HepG2 (cell line): ENCODE measurements around the gene CACNA1G. TPM values are rescaled to one million over a fixed set of nuclear protein-coding genes. Genes with fewer than 3 reads are reported as not detected.

Source experiments
- ATAC-seq: fragments of 200-7000 bp; cut with Tn5 transposase; 3 replicates; pipeline ENCODE4 v1.9.1; 2020; ENCODE audit warnings: mild to moderate bottlenecking, moderate library complexity
- BruUV-seq: library from RNA; stranded (reverse); fragments of 400-500 nt; replicated peaks from 2 replicates; lab custom pipeline; 2021; lab: Mats Ljungman, UMichigan
- CTCF ChIA-PET: fragments of 300-600 bp; formaldehyde crosslinking; extraction: SDS; loops from one replicate; lab custom pipeline; 2021; ENCODE audit warnings: low total read pairs, inconsistent platforms, low intra/inter-chr PET ratio; lab: Yijun Ruan, JAX
- POLR2A ChIA-PET: fragments of 350-600 bp; sonication (Branson Sonifier 250); formaldehyde crosslinking; loops from one replicate; lab custom pipeline; 2020; ENCODE audit warnings: antibody characterized with exemption, inconsistent platforms; lab: Yijun Ruan, JAX
- DNase-seq: peaks from one replicate; pipeline ENCODE4 v3.0.0-alpha.2; 2015; ENCODE audit warnings: low spot score
- FAIRE-seq: peaks from 3 replicates; lab custom pipeline; 2011; peaks lifted over from hg19 to GRCh38; lab: Jason Lieb, UNC
- H2AFZ ChIP-seq: one replicate; pipeline ENCODE4 v1.6.1; 2011; ENCODE audit warnings: low read length, inconsistent platforms
- H3K27ac ChIP-seq: fragments of 300-600 bp; 3 replicates; pipeline ENCODE4 v1.8.0; 2011; ENCODE audit warnings: mixed run types, mild to moderate bottlenecking, mixed read lengths, low read length, inconsistent platforms; ENCODE audit not compliant: insufficient read depth; ENCODE audit errors: extremely low read length
- H3K27me3 ChIP-seq, 2 experiments: fragments of 200-600 bp in 1 of 2; 2 replicates in 1 of 2; 3 replicates in 1 of 2; pipeline versions ENCODE4 v1.6.0 to v1.8.0; 2011; ENCODE audit warnings: low read length in 2 of 2, mild to moderate bottlenecking in 2 of 2, moderate library complexity in 2 of 2, inconsistent platforms in 1 of 2; ENCODE audit not compliant: insufficient read depth in 2 of 2, control insufficient read depth in 1 of 2
- H3K36me3 ChIP-seq, 2 experiments: fragments of 200-600 bp in 1 of 2; replicated peaks in 1 of 2; 2 replicates in 1 of 2; 3 replicates in 1 of 2; pipeline versions ENCODE4 v1.5.1 to v1.8.0; 2011; ENCODE audit warnings: low read length in 2 of 2, inconsistent platforms in 1 of 2; ENCODE audit not compliant: insufficient read depth in 2 of 2, control insufficient read depth in 1 of 2
- H3K4me1 ChIP-seq: 2 replicates; pipeline ENCODE4 v1.5.1; 2012; ENCODE audit warnings: low read length, inconsistent platforms; ENCODE audit not compliant: insufficient read depth
- H3K4me2 ChIP-seq: 2 replicates; pipeline ENCODE4 v1.6.0; 2011; ENCODE audit warnings: low read depth, low read length, inconsistent platforms
- H3K4me3 ChIP-seq, 3 experiments: fragments of 200-600 bp in 1 of 3; sonication (generic), shearing (Covaris generic) in 1 of 3; replicated peaks in 1 of 3; 2 replicates each; pipeline ENCODE4 v1.5.1; 2011 to 2016; ENCODE audit warnings: low read length in 3 of 3, inconsistent platforms in 2 of 3, low read depth in 2 of 3, mild to moderate bottlenecking in 2 of 3, control low read depth in 1 of 3, mixed read lengths in 1 of 3; ENCODE audit not compliant: insufficient read depth in 1 of 3
- H3K79me2 ChIP-seq: one replicate; pipeline ENCODE4 v1.6.1; 2011; ENCODE audit warnings: low read length, inconsistent platforms; ENCODE audit not compliant: insufficient read depth
- H3K9ac ChIP-seq: 2 replicates; pipeline ENCODE4 v1.6.0; 2011; ENCODE audit warnings: mild to moderate bottlenecking, low read depth, low read length, inconsistent platforms; ENCODE audit not compliant: insufficient read depth
- H3K9me3 ChIP-seq: 2 replicates; pipeline ENCODE4 v1.5.1; 2012; ENCODE audit warnings: mild to moderate bottlenecking, low read length
- H4K20me1 ChIP-seq: 2 replicates; pipeline ENCODE4 v1.6.0; 2011; ENCODE audit warnings: inconsistent platforms, mild to moderate bottlenecking, low read length, moderate library complexity; ENCODE audit not compliant: insufficient read depth
- CEBPG ChIP-seq: IDR thresholded peaks from 2 replicates; pipeline ENCODE4 v1.6.1; 2016
- CEBPZ ChIP-seq: IDR thresholded peaks from 2 replicates; pipeline ENCODE4 v1.6.1; 2012; ENCODE audit warnings: low read length, improper control_type of control experiment
- ELF3 ChIP-seq: IDR thresholded peaks from 2 replicates; pipeline ENCODE4 v1.6.1; 2016; ENCODE audit warnings: missing genetic modification reagents, missing compliant biosample characterization
- HDAC1 ChIP-seq: sonication (generic); formaldehyde crosslinking; IDR thresholded peaks from 2 replicates; pipeline ENCODE4 v1.5.1; 2020; ENCODE audit warnings: mild to moderate bottlenecking, missing genetic modification reagents
- IKZF1 ChIP-seq: fragments of 450-650 bp; IDR thresholded peaks from 2 replicates; pipeline ENCODE4 v1.7.1; 2016
- RFX1 ChIP-seq: fragments of 450-650 bp; IDR thresholded peaks from 2 replicates; pipeline ENCODE4 v1.6.1; 2017
- SALL2 ChIP-seq: sonication (generic); formaldehyde crosslinking; IDR thresholded peaks from 2 replicates; pipeline ENCODE4 v1.8.1; 2023; ENCODE audit warnings: mild to moderate bottlenecking, missing genetic modification reagents, inconsistent platforms
- SKIL ChIP-seq: sonication (generic); formaldehyde crosslinking; IDR thresholded peaks from 2 replicates; pipeline ENCODE4 v1.8.0; 2022; ENCODE audit warnings: missing genetic modification reagents, mild to moderate bottlenecking, moderate library complexity, borderline replicate concordance
- SOX6 ChIP-seq, 2 experiments: fragments of 450-650 bp in 1 of 2; sonication (generic) in 1 of 2; formaldehyde crosslinking in 1 of 2; IDR thresholded peaks; 2 replicates each; pipeline versions ENCODE4 v1.4.0 to v1.6.1; 2017 to 2020; ENCODE audit warnings: antibody characterized with exemption in 1 of 2, mild to moderate bottlenecking in 1 of 2, missing genetic modification reagents in 1 of 2
- ZKSCAN1 ChIP-seq: fragments of 150-350 bp; IDR thresholded peaks from 2 replicates; pipeline ENCODE4 v1.6.1; 2014; ENCODE audit warnings: low read length
- ZNF572 ChIP-seq: sonication (generic); formaldehyde crosslinking; IDR thresholded peaks from 2 replicates; pipeline ENCODE4 v1.5.1; 2020; ENCODE audit warnings: mild to moderate bottlenecking, missing genetic modification reagents
- ZNF629 ChIP-seq: sonication (generic); formaldehyde crosslinking; conservative IDR thresholded peaks from 2 replicates; pipeline ENCODE4 v1.5.0; 2020; ENCODE audit warnings: missing genetic modification reagents
- ZNF777 ChIP-seq: sonication (generic); formaldehyde crosslinking; IDR thresholded peaks from 2 replicates; pipeline ENCODE4 v1.4.0; 2020; ENCODE audit warnings: missing genetic modification reagents
- WGBS: methylation state at CpG from one replicate; pipeline ENCODE4 v1.1.6; 2017; ENCODE audit warnings: low lambda C conversion rate; 5-methylcytosine and 5-hydroxymethylcytosine counted together
- in situ Hi-C: cut with HindIII; loops from 2 replicates; pipeline ENCODE4 v1.10.0; 2017; ENCODE audit warnings: low pct_unique_long_range_greater_than_20kb; ENCODE audit not compliant: extremely low pct_ligation_motif_present
- intact Hi-C: fragments of 100-400 bp; cut with micrococcal nuclease; formaldehyde crosslinking; loops from one replicate; pipeline ENCODE4 v1.10.0; 2022; ENCODE audit not compliant: unreplicated experiment
- polyA plus RNA-seq, 8 experiments: library from polyadenylated mRNA; depleted of rRNA in 3 of 8; stranded (reverse) in 7 of 8; unstranded in 1 of 8; fragments of >200 nt; fragmentation: Illumina TruSeq in 4 of 8; extraction: Trizol in 4 of 8; gene quantifications; 2 replicates each; pipeline versions ENCODE4 v1.2.1 to v1.2.3, GENCODE V29; 2011 to 2016; ENCODE audit warnings: low read depth in 4 of 8, missing spikeins in 1 of 8, mixed read lengths in 1 of 8; ENCODE audit not compliant: insufficient read depth in 1 of 8
- total RNA-seq, 5 experiments: library from RNA; depleted of rRNA; stranded (reverse); fragments of >200 nt; fragmentation: Illumina TruSeq; extraction: Trizol; gene quantifications; 2 replicates each; pipeline ENCODE4 v1.2.3, GENCODE V29; 2016; ENCODE audit warnings: low read depth in 1 of 5
- TF ChIP-seq, protein P1 (sequence below): sonication (generic); formaldehyde crosslinking; IDR thresholded peaks from 2 replicates; pipeline ENCODE4 v1.4.0; 2020; ENCODE audit warnings: missing genetic modification reagents
- TF ChIP-seq, protein P2 (sequence below): sonication (generic); formaldehyde crosslinking; IDR thresholded peaks from 2 replicates; pipeline ENCODE4 v1.4.0; 2020; ENCODE audit warnings: missing genetic modification reagents

The CACNA1G gene
- total and polyA plus RNA-seq, 2 of the 13 experiments (the other 11 are each of a cell fraction or from before 2014, with no cell fraction given), result 0.02 TPM; not detected in 1

DNA sequence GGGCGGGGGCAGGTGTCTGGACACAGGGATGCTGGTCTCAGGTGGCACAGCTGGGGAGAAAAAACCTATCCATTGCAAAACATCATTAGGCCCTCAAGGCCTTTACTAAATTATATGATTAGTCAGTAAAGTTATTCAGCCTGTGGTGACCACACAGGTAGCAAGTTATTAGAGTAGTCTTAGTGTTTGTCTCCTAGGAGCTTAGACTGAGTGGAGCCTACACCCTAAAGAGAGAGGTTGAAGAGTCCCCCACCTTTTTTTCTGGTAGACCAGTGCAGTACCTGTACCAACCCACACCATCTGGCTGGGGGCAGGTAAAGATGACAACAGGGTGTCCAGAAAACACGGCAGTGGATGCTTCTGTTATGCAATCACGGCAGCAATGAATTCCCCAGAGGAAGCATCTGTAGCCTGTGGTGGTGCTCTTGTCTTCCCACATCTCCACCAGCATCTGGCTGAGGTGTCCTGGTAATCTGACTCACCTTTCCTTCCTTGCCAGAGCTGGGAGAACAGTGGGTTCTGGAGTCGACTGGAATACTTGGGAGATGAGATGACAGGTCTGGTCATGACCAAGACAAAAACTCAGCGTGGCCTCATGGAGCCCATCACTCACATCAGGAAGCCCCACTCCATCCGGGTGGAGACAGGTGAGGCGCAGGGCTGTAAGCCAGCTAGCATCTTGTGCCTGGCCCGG, 41.2 kb upstream of the CACNA1G start:
- Histone ChIP-seq H4K20me1 (no peaks in the 10 kb centered on the region), H3K4me2 (peak overlapping the region; percentile 94; the same call in 1 of the 2 replicates), H3K4me3 (peak overlapping the region in 1 of 3 experiments; percentile 40; a peak in 1 of 6 replicates), H3K27me3 (no peaks in the 10 kb centered on the region), H3K9ac (no peak overlapping the region), H3K36me3 (no peaks in the 10 kb centered on the region), H3K79me2 (no peaks in the 10 kb centered on the region), H2AFZ (no peak overlapping the region), H3K9me3 (no peaks in the 10 kb centered on the region), H3K27ac (no peak overlapping the region), H3K4me1 (peaks cover 55% of the 10 kb centered on the region)
- POLR2A ChIA-PET, result interaction anchor here (0.8 to 3.2 kb wide), 11 partner anchors 8 to 174 kb away, joined by 3 to 37 read pairs (median 4); partner anchors contain the start of genes EPN3, SPATA20 and XYLT2
- peak; percentile 4 for FAIRE-seq
- intact Hi-C loops (no loop called here), in situ Hi-C loops (no loop called here)
- no peak for DNase-seq
- ATAC-seq, result 0 out of 3 replicates have a peak, but pooled peaks have one; percentile 2
- CTCF ChIA-PET, result no interaction called here
- 66% methylated on average over 7 of the region's 8 CpGs for WGBS
- BruUV-seq, result no TSS peak
- no peak for TF ChIP-seq HDAC1 (CRISPR knock-in tag)
- TF ChIP-seq ZNF777 (CRISPR knock-in tag), result 0 out of 2 replicates have a peak, but pooled peaks have one; percentile 18
- peak; percentile 27; the same call in 1 of the 2 replicates for TF ChIP-seq CEBPG (CRISPR knock-in tag)
- TF ChIP-seq SALL2 (CRISPR knock-in tag), result 0 out of 2 replicates have a peak, but pooled peaks have one; percentile 9
- no peak for TF ChIP-seq ZNF629 (CRISPR knock-in tag)
- no peak for TF ChIP-seq CEBPZ
- TF ChIP-seq ZKSCAN1, result no peak
- no peak for TF ChIP-seq SKIL (CRISPR knock-in tag)
- TF ChIP-seq ELF3, result no peak
- TF ChIP-seq IKZF1, result no peak
- TF ChIP-seq RFX1, result no peak
- TF ChIP-seq, protein P1, sequence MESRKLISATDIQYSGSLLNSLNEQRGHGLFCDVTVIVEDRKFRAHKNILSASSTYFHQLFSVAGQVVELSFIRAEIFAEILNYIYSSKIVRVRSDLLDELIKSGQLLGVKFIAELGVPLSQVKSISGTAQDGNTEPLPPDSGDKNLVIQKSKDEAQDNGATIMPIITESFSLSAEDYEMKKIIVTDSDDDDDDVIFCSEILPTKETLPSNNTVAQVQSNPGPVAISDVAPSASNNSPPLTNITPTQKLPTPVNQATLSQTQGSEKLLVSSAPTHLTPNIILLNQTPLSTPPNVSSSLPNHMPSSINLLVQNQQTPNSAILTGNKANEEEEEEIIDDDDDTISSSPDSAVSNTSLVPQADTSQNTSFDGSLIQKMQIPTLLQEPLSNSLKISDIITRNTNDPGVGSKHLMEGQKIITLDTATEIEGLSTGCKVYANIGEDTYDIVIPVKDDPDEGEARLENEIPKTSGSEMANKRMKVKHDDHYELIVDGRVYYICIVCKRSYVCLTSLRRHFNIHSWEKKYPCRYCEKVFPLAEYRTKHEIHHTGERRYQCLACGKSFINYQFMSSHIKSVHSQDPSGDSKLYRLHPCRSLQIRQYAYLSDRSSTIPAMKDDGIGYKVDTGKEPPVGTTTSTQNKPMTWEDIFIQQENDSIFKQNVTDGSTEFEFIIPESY (CRISPR knock-in tag), result no peak
- TF ChIP-seq ZNF572 (CRISPR knock-in tag), result no peak
- TF ChIP-seq, protein P2, sequence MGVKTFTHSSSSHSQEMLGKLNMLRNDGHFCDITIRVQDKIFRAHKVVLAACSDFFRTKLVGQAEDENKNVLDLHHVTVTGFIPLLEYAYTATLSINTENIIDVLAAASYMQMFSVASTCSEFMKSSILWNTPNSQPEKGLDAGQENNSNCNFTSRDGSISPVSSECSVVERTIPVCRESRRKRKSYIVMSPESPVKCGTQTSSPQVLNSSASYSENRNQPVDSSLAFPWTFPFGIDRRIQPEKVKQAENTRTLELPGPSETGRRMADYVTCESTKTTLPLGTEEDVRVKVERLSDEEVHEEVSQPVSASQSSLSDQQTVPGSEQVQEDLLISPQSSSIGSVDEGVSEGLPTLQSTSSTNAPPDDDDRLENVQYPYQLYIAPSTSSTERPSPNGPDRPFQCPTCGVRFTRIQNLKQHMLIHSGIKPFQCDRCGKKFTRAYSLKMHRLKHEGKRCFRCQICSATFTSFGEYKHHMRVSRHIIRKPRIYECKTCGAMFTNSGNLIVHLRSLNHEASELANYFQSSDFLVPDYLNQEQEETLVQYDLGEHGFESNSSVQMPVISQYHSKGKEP (CRISPR knock-in tag), result no peak
- no peak for TF ChIP-seq SOX6 (IDR thresholded peaks at IDR 0.05)
- TF ChIP-seq SOX6 (CRISPR knock-in tag; IDR thresholded peaks at IDR 0.05), result peak; percentile 17; the same call in 1 of the 2 replicates
